Right lobe of liver (tissue), 6 donors: ENCODE measurements around the gene TIAL1. TPM values are rescaled to one million over a fixed set of nuclear protein-coding genes. Genes with fewer than 3 reads are reported as not detected.
A peak's percentile ranks its signal among the peaks of the same experiment; 100 is the strongest.

ENCODE experiments used
- ATAC-seq, 4 donors: fragments of 200-7000 bp; cut with Tn5 transposase; one replicate each; pipeline ENCODE4 v1.9.1; 2020; ENCODE audit warnings: mild to moderate bottlenecking in 4 of 4, moderate library complexity in 4 of 4
- DNase-seq, 3 donors: peaks; one replicate each; pipeline ENCODE4 v3.0.0-alpha.2; 2020
- H3K27ac ChIP-seq, 3 donors: fragments of 200-600 bp; one replicate each; pipeline ENCODE4 v1.8.0; 2022
- H3K27me3 ChIP-seq, 2 donors: fragments of 200-600 bp; one replicate each; pipeline ENCODE4 v1.8.0; 2022
- H3K36me3 ChIP-seq, 4 donors: fragments of 200-600 bp; sonication (generic) in 1 of 4; one replicate each; pipeline versions ENCODE4 v1.5.1 to v1.8.0; 2017 to 2022; ENCODE audit warnings: control low read depth in 1 of 4
- H3K4me1 ChIP-seq, 4 donors: fragments of 200-600 bp; sonication (generic) in 1 of 4; one replicate each; pipeline versions ENCODE4 v1.5.1 to v1.8.0; 2017 to 2022; ENCODE audit warnings: control low read depth in 1 of 4
- H3K4me3 ChIP-seq, 3 donors: fragments of 200-600 bp; one replicate each; pipeline ENCODE4 v1.8.0; 2022
- H3K9me3 ChIP-seq, 4 donors: fragments of 200-600 bp; sonication (generic) in 1 of 4; one replicate each; pipeline versions ENCODE4 v1.5.1 to v1.8.0; 2017 to 2022; ENCODE audit warnings: control low read depth in 1 of 4
- CTCF ChIP-seq, 4 donors: fragments of 200-600 bp in 3 of 4; fragments of 450-650 bp in 1 of 4; IDR thresholded peaks; one replicate each; pipeline versions ENCODE4 v1.5.1 to v1.8.0; 2016 to 2022; ENCODE audit warnings: antibody characterized with exemption in 4 of 4, mild to moderate bottlenecking in 2 of 4
- POLR2A ChIP-seq: fragments of 450-650 bp; IDR thresholded peaks from one replicate; pipeline ENCODE4 v1.6.1; 2017; ENCODE audit warnings: antibody characterized with exemption, mild to moderate bottlenecking
- WGBS: methylation state at CpG from one replicate; pipeline ENCODE4 v1.1.6; 2018; ENCODE audit warnings: low coverage, low lambda C conversion rate; ENCODE audit not compliant: insufficient coverage; ENCODE audit errors: missing lambda C conversion rate; 5-methylcytosine and 5-hydroxymethylcytosine counted together
- intact Hi-C, 2 donors: fragments of 100-400 bp; cut with DNase I; formaldehyde crosslinking; loops; one replicate each; pipeline versions ENCODE4 v1.11.2 to v1.14.1; 2022
- total RNA-seq, 6 experiments: library from RNA; depleted of rRNA in 2 of 6; stranded (reverse); fragments of >200 nt in 2 of 6; fragmentation: NEBNext Ultra II Directional in 3 of 6; extraction: Animal tissue kit (Norgen Biotek cat#: 25700) in 3 of 6; gene quantifications; one replicate each; pipeline versions ENCODE4 v1.1.0 to v1.2.4, GENCODE V29; 2016 to 2023
- donor health status: DM: no; HTN: yes; CAD: no.
- donor health status: DM: no; HTN: no; CAD: no.
- donor health status: DM: no; HTN: no; CAD: no.
- donor health status: DM: no; HTN: yes; CAD: no.
- donor health status: DM: no; HTN: yes; CAD: no.

The TIAL1 gene
- total RNA-seq, 6 experiments from 2014 or later: 37.2 to 52.2 (median 46.3) TPM

- peaks cover 0 to 9% (median 3%) of the 10 kb centered on the region in 4 donors for H3K4me1 ChIP-seq
- no peak overlapping the region for H3K4me3 ChIP-seq
- H3K27me3 ChIP-seq: no peaks in the 10 kb centered on the region
- no peaks in the 10 kb centered on the region for H3K9me3 ChIP-seq
- no peaks in the 10 kb centered on the region for H3K36me3 ChIP-seq
- ATAC-seq: no peak
- WGBS: 43% methylated on average over 7 of the region's 7 CpGs
- DNase-seq: no peak
- TF ChIP-seq CTCF (IDR thresholded peaks at IDR 0.05): no peak
- no peak for TF ChIP-seq POLR2A
- intact Hi-C loops: no loop called here
- H3K27ac ChIP-seq: no peak overlapping the region
These were observed 42.2 kb upstream of the TIAL1 start for GRCh38 chr10:119638982-119639381.

- H3K27me3 ChIP-seq: no peaks in the 10 kb centered on the region
- no peaks in the 10 kb centered on the region for H3K36me3 ChIP-seq
- no peak for ATAC-seq
- no peak for DNase-seq
- intact Hi-C loops: no loop called here
- 64% methylated on average over 2 of the region's 4 CpGs for WGBS
- H3K4me3 ChIP-seq: no peak overlapping the region
- no peak overlapping the region for H3K27ac ChIP-seq
- H3K9me3 ChIP-seq: no peaks in the 10 kb centered on the region
- TF ChIP-seq POLR2A: no peak
- no peak for TF ChIP-seq CTCF (IDR thresholded peaks at IDR 0.05)
- peaks cover 0 to 6% (median 0%) of the 10 kb centered on the region in 4 donors for H3K4me1 ChIP-seq
These were observed 40.9 kb upstream of the TIAL1 start for GRCh38 chr10:119637631-119638030.

GRCh38 chr10:119634219-119634544, 37.4 kb upstream of the TIAL1 start:
- Histone ChIP-seq H3K4me1 (no peaks in the 10 kb centered on the region), H3K4me3 (no peak overlapping the region), H3K27ac (no peak overlapping the region), H3K27me3 (no peaks in the 10 kb centered on the region), H3K36me3 (no peaks in the 10 kb centered on the region), H3K9me3 (no peaks in the 10 kb centered on the region)
- ATAC-seq (peak in 2 of 4 donors; percentile 57 to 66), DNase-seq (peak in 1 of 3 donors; percentile 27)
- TF ChIP-seq POLR2A (no peak), CTCF (IDR thresholded peaks at IDR 0.05) (no peak)
- intact Hi-C loops: no loop called here
- 75% methylated on average over 1 of the region's 1 CpG for WGBS

- Histone ChIP-seq H3K4me1 (no peaks in the 10 kb centered on the region), H3K36me3 (no peaks in the 10 kb centered on the region), H3K9me3 (no peaks in the 10 kb centered on the region), H3K27ac (no peak overlapping the region), H3K27me3 (no peaks in the 10 kb centered on the region), H3K4me3 (no peak overlapping the region)
- TF ChIP-seq CTCF (IDR thresholded peaks at IDR 0.05) (no peak), POLR2A (no peak)
- no peak for DNase-seq
- WGBS: 64% methylated on average over 3 of the region's 3 CpGs
- no peak for ATAC-seq
- intact Hi-C loops: no loop called here
These were observed 36.9 kb upstream of the TIAL1 start for GRCh38 chr10:119633538-119634218.
